Activated CD4-positive, alpha-beta T cell treated with anti-CD3 and anti-CD28 coated beads, Interleukin-2, amount 50 U/mL, for 24 hours (primary cell): Measurements from ENCODE around the gene DDX39B.
A peak's percentile ranks its signal among the peaks of the same experiment; 100 is the strongest.

Experiments used
- DNase-seq, 2 donors: peaks; one replicate each; pipeline ENCODE4 v3.0.0-alpha.2; 2020; ENCODE audit warnings: low read depth in 1 of 2, low spot score in 1 of 2

The DDX39B gene

GRCh38 chr6:31575952-31576685, 34.3 kb upstream of the DDX39B start:
- no peak for DNase-seq

DNA sequence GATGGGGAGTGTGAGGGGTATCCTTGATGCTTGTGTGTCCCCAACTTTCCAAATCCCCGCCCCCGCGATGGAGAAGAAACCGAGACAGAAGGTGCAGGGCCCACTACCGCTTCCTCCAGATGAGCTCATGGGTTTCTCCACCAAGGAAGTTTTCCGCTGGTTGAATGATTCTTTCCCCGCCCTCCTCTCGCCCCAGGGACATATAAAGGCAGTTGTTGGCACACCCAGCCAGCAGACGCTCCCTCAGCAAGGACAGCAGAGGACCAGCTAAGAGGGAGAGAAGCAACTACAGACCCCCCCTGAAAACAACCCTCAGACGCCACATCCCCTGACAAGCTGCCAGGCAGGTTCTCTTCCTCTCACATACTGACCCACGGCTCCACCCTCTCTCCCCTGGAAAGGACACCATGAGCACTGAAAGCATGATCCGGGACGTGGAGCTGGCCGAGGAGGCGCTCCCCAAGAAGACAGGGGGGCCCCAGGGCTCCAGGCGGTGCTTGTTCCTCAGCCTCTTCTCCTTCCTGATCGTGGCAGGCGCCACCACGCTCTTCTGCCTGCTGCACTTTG, 33.6 kb upstream of the DDX39B start, which contains the start of gene TNF:
Gene TNF (plus strand): TSS at position 231 of the 567 bp plus-strand sequence. CDS start 177 bp downstream, at position 408.
- peak; percentile 83 to 92 for DNase-seq

DNA sequence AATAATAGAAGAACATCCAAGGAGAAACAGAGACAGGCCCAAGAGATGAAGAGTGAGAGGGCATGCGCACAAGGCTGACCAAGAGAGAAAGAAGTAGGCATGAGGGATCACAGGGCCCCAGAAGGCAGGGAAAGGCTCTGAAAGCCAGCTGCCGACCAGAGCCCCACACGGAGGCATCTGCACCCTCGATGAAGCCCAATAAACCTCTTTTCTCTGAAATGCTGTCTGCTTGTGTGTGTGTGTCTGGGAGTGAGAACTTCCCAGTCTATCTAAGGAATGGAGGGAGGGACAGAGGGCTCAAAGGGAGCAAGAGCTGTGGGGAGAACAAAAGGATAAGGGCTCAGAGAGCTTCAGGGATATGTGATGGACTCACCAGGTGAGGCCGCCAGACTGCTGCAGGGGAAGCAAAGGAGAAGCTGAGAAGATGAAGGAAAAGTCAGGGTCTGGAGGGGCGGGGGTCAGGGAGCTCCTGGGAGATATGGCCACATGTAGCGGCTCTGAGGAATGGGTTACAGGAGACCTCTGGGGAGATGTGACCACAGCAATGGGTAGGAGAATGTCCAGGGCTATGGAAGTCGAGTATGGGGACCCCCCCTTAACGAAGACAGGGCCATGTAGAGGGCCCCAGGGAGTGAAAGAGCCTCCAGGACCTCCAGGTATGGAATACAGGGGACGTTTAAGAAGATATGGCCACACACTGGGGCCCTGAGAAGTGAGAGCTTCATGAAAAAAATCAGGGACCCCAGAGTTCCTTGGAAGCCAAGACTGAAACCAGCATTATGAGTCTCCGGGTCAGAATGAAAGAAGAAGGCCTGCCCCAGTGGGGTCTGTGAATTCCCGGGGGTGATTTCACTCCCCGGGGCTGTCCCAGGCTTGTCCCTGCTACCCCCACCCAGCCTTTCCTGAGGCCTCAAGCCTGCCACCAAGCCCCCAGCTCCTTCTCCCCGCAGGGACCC, 32.6 kb upstream of the DDX39B start:
- no peak for DNase-seq

DNA sequence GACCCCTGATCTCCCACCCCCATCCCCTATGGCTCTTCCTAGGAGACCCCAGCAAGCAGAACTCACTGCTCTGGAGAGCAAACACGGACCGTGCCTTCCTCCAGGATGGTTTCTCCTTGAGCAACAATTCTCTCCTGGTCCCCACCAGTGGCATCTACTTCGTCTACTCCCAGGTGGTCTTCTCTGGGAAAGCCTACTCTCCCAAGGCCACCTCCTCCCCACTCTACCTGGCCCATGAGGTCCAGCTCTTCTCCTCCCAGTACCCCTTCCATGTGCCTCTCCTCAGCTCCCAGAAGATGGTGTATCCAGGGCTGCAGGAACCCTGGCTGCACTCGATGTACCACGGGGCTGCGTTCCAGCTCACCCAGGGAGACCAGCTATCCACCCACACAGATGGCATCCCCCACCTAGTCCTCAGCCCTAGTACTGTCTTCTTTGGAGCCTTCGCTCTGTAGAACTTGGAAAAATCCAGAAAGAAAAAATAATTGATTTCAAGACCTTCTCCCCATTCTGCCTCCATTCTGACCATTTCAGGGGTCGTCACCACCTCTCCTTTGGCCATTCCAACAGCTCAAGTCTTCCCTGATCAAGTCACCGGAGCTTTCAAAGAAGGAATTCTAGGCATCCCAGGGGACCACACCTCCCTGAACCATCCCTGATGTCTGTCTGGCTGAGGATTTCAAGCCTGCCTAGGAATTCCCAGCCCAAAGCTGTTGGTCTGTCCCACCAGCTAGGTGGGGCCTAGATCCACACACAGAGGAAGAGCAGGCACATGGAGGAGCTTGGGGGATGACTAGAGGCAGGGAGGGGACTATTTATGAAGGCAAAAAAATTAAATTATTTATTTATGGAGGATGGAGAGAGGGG, 31.7 kb upstream of the DDX39B start:
- DNase-seq = no peak

DNA sequence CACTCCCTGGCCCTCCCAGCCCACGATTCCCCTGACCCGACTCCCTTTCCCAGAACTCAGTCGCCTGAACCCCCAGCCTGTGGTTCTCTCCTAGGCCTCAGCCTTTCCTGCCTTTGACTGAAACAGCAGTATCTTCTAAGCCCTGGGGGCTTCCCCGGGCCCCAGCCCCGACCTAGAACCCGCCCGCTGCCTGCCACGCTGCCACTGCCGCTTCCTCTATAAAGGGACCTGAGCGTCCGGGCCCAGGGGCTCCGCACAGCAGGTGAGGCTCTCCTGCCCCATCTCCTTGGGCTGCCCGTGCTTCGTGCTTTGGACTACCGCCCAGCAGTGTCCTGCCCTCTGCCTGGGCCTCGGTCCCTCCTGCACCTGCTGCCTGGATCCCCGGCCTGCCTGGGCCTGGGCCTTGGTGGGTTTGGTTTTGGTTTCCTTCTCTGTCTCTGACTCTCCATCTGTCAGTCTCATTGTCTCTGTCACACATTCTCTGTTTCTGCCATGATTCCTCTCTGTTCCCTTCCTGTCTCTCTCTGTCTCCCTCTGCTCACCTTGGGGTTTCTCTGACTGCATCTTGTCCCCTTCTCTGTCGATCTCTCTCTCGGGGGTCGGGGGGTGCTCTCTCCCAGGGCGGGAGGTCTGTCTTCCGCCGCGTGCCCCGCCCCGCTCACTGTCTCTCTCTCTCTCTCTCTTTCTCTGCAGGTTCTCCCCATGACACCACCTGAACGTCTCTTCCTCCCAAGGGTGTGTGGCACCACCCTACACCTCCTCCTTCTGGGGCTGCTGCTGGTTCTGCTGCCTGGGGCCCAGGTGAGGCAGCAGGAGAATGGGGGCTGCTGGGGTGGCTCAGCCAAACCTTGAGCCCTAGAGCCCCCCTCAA, 30.5 kb upstream of the DDX39B start, which contains the start of gene LTA:
Gene LTA (plus strand): TSS at position 249 of the 871 bp plus-strand sequence. CDS start 454 bp downstream, at position 703.
- peak; percentile 71 to 74 for DNase-seq

- DNase-seq = no peak
Observed at GRCh38 chr6:31569861-31570536, 28.2 kb upstream of the DDX39B start.

DNA sequence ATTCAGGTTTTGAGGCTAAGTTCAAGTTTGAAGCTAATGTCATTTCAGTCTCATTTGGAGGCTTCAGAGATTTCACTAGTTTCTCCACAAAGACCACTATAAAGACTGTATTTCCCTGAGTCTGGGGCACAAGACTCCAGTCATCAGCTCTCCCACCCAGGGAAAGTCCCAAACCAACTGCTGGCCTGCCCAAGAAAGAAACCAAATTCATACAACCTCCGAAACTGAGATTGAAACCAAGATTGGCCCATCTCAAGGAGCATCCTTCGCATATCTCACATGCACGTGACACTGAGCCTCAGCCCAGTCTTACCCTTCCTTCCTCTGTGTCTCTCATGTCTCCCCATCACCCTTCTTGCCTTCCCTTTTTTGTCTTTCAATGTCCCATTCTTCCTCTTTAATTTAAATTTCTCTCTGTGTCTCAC, 26.7 kb upstream of the DDX39B start:
- peak in 1 of 2 donors; percentile 80 for DNase-seq

DNA sequence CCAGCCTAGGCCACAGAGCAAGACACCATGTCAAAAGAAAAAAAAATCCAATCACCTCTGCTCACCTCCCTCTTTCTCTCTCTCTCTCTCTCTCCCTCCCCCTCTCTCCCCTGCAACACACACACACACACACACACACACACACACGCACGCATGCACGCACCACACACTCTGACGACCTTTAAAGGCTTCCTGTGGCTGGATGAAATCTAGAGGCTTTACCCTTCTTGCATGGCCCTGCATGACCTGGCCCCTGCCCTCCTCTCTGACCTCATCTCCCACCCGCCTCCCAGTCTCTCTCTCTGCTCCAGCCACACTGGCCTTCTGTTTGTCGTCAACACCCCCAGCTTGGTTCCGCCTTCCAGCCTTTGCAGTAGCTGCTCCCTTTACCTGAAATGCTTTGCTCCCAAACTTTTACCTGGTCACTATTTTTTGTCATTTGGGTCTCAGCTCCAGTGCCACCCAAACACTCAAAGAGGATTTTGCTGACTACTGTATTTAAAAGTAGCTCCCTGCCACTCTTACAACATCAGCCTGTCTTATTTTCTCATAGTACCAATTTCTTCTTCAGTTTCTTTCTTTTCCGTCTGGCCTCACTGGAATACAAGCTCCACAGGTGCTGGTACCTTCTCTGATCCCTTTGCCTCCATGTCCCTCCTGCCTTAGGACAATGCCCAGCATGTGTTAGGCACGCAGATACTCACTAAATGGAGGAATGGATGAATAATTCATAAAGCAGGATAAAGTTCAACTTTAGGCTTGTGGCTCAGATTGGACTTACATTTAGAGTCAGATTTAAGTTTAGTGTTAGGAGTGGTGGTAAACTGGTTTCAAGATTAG, 25.9 kb upstream of the DDX39B start:
- DNase-seq = no peak

DNA sequence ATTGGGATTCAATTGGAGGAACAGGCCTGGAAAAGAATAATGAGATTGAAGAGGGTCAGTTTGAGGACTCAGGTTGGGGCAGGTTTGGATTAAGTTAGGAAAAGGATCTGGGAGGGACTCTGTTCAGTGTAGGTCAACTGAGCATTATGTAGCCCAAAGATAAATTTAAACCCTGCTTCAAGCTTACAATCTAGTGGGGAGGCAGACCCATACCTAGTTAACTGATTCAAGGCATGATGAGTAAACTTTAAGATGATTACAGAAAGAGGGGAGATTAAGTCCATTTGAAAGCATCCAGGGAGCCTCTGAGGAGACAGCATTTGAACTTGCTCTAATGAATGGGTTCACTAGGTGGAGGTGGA, 18.9 kb upstream of the DDX39B start:
- DNase-seq = no peak

GRCh38 chr6:31559958-31560696, 18.3 kb upstream of the DDX39B start:
- DNase-seq = no peak

DNA sequence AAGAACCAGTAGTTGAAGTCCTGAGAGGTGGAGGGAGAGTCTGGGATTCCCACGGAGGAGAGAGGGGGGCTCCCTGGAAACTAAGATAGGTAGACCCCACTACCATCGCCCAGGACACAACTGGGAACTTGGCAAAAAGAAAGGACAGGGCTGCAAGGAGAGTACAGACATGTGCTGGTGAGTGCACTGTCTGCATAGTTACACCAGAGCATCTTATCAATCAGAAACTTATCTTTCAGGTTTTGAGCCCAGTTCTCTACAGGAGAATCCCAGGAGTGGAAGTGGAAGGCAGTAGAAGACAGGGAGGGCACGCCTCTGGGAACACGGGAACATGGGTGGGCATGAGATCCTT, 17.8 kb upstream of the DDX39B start:
- DNase-seq = no peak

DNA sequence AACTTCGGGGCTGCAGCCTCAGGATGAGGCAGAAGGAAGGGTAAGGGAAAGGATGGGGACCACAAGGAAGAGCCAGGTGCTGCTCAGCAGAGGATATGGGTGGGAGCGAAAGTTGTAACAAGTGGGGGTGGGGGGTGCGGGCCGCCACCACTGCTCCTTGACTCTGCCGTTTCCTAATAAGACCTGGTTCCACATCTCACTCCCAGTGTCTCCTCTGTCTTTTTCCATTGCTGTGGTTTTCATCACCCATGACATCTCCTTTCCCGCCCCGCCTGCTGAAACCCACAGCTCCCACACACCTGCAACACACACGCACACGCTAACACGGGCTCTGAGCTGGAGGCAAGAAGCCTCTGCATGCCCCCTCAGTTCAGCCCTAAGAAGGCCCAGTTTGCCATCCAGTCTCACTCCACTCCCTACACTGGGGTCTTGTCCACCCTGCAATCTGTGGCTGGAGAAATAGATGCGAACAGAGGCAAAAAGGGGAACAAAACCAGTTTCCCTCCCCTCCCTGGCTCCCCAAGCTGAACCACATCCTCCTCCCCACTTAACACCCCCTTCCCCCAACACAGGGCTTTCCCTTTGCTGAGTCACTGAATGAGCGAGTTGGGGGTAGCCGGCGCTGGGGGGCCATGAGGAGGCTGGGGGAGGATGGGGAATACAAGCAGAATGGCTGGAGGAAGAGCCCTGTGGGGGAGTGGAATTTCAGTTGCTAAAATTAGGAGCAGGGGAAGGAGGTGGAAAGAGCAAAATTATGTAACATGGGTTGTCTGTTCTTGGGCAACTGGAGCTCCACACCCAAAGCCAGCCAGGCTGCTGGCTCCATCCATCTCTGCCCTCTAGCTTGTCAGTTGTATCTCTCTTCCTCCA, 17.1 kb upstream of the DDX39B start:
- peak in 1 of 2 donors; percentile 77 for DNase-seq

- DNase-seq = no peak
Observed at GRCh38 chr6:31558318-31558625, 16.5 kb upstream of the DDX39B start.

DNA sequence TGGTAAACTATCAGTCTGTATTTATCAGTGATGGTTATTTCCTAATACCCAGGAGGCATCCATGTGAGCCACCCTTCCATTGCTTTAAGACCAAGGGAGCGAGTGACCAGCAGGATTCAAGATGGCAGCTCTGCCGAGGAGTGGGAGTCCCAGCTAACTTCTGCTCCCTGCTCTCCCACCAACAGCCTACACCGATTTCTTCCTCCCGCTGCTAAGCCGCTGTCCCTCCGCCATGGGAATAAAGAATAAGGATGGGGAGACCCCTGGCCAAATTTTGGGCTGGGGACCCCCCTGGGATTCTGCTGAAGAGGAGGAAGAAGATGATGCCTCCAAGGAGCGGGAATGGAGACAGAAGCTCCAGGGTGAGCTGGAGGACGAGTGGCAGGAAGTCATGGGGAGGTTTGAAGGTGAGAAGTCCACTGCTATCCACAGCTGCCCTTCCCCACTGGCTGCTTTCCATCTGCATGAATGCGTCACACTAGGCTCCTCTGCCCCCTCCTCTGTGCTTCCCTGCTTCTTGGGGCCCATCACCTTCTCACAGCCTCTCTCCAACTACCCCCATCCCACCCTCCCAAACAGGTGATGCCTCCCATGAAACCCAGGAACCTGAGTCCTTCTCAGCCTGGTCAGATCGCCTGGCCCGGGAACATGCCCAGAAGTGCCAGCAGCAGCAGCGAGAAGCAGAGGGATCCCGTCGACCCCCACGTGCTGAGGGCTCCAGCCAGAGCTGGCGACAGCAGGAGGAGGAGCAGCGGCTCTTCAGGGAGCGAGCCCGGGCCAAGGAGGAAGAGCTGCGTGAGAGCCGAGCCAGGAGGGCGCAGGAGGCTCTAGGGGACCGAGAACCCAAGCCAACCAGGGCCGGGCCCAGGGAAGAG, 15.9 kb upstream of the DDX39B start:
- no peak for DNase-seq

GRCh38 chr6:31556307-31556706, 14.5 kb upstream of the DDX39B start:
- no peak for DNase-seq

GRCh38 chr6:31551371-31551770, 9.6 kb upstream of the DDX39B start:
- DNase-seq = peak in 1 of 2 donors; percentile 60
